HG02870 (cell line): Measurements from ENCODE around the gene IL10.
"Not testable (repeated sequence)": the region's sequence is repeated elsewhere in the genome, so short reads cannot be mapped to it uniquely, and the experiment has no call there.

Experiments used
- ATAC-seq: cut with Tn5 transposase; IDR thresholded peaks from one replicate; pipeline ENCODE4 v1.9.1; 2021; ENCODE audit warnings: mild to moderate bottlenecking, moderate library complexity; ENCODE audit not compliant: unreplicated experiment

The IL10 gene

DNA sequence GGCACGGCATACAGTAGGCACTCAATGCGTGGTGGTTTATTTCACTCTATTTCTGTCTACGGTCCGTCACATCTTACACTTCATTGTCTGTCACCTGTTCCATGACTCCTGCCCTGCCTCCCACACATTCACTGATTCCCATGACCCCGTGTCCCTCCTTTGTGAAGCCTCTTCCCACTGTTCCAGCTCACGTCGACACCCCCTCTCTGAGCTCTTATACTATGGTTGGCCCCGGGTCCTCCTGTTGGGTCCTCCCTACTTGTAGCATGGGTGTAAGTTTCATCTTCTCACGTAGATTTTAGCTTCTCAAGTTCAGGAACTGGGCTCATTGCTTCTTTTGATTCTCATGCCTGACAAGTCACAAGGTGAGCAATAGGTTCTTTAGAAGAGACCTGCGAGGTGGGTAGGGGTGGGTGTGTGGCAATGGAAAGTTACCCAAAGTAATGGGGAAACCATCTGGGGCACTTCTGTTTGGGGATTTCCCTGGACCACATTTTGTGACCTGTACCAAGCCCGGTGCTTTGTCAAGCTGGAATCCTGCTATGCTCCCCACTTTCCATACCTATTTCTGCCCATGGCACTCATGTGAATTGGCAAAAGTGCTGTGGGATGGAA lies 22.1 kb upstream of the IL10 start:
- ATAC-seq: no peak

DNA sequence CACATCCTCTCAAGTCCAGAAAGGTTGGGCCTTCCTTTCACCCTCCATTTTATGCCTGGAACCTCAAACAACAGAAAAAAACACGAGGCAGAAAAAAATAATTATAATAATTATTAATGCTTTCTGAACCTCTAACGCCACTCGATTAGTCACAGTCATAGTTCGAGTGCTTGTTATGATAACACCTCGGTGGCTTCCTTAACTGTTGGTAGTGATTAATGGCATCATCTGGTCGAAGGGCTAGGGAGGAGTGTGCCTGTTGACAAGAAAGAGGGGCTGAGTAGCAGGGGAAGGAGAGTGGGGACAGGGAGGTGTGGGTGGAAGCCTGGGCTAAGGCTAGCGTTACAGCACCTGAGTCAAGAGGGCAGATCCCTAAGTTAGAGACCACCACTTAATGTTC lies 21.3 kb upstream of the IL10 start:
- ATAC-seq: no peak

DNA sequence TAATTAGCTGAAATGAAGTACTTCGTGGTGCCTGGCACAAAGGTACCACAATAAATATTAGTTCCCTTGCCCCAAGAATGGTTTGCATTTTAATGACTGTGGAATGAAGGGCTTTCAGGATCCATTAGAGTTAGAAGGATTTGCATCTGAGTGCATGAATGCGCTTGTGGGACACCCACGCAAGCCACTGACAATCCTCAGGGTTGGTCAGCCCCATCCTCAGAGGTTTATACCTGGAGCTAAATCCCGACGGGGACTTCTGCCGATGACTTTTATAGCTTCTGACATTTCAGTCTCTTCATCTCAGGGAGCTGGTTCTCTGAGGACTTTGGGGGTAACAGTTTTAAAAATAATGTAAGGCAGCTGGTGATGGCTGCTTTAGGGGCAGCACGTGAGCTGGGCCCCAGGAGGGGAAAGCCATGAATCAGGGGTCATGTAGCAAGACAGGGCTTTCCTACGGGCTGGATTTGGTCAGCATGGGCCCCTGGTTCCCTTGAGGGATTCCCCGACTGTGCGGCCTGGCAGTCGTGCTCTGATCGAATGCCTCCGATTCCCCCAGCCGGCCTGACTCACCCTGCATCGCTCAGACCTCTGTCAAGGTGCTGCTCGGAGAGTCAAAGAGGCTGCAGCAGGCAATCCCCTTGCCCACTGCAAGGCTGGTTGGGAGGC lies 20.8 kb upstream of the IL10 start:
- peak; percentile 53 for ATAC-seq

DNA sequence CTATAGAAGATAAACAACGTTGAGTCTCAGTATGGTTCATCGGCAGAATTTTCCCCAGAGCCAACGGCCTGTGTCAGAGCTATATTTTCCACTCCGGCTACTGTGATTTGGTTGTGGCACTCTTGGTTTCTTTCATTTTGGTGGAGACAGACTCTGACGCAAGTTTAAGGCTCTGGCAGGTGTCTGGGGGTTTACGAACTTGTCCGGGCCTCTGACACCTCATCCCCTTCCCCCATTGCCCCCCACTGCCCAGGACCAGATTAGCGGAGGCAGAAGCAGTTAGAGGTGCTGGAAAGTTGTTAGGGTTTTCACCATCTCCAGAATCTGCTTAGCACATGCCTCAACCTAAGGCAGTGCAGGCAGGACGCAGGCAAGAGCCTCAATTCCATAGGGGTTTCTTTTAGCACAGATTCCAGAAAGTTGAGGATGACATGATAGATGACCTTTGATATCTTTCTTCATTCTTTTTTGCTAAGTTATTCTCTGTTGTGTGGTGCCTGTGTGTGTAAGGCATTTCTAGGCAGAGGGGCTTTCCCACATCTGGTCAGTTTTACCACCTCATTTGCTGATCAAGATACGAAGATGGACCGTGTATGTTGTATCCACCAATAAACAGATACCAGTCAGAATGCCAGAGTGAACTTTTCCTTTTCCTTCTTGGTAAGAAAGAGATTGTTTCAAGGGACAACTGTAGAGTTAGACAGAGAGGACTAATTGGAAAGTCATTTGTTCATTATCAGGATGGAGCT lies 18.4 kb upstream of the IL10 start:
- no peak for ATAC-seq

DNA sequence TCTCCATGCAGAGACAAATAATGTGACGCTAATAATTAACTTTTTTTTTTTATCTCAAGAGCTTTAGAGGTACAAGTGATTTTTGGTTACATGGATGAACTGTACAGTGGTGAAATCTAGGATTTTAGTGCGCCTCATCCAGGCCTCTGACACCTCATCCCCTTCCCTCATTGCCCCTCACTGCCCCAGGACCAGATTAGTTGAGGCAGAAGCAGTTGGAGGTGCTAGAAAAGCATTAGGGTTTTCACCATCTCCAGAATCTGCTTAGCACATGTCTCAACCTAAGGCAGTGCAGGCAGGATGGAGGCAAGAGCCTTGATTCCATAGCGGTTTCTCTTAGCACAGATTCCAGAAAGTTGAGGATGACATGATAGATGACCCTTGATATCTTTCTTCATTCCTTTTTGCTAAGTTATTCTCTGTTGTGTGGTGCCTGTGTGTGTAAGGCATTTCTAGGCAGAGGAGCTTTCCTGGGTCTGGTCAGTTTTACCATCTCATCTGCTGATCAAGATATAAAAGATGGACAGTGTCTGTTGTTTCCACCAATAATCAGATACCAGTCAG lies 16.3 kb upstream of the IL10 start:
- no peak for ATAC-seq

DNA sequence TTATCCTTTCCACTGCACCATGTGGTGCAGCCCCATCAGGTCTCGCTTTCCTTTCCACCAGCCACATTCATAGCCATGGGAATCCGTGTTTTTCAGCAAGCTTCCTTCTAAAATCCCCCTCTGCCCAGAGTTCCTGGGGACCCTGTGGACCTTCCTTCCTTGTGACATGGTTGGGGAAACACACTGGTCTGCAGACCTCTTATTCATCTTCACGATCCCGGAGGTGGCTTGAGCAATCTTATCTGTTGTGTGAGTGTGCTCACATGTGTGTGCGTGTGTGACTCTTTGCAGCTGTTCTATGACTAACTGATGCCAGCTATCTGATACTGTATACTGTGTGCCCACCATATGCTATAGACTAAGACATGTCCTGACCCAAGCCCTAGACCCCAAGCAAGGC lies 15.6 kb upstream of the IL10 start:
- no peak for ATAC-seq

DNA sequence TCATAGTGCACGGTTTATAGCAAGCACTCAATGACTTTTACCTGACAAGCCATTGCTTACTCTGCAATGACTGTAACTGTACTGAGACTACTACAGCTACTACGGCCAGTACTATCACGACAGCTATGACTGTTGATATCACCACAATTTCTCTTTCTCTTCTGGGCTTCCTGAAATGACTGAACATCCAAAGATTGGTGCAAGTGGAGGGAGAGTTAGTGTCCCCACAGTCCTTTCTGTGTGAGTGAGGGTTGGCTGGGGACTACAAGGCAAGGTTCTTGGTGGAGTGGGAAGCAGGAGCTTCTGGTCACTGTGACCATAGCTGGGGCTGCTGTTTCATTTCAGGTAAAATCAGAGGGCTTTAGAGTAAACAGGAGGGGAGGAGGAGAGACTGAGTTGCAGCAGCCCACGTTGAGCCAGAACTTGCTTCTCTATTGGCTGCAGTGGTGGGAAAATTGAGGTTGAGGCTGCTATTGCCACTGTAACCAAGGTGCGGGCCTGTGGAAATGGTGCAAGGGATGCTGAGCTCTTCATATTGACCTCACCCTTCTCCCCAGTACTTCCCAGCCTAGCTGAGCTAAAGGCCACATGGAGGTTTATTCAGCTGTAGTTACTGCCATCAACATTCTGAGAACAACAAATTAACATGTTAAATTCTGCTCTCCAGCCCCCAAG lies 14.1 kb upstream of the IL10 start:
- ATAC-seq: peak; percentile 30

DNA sequence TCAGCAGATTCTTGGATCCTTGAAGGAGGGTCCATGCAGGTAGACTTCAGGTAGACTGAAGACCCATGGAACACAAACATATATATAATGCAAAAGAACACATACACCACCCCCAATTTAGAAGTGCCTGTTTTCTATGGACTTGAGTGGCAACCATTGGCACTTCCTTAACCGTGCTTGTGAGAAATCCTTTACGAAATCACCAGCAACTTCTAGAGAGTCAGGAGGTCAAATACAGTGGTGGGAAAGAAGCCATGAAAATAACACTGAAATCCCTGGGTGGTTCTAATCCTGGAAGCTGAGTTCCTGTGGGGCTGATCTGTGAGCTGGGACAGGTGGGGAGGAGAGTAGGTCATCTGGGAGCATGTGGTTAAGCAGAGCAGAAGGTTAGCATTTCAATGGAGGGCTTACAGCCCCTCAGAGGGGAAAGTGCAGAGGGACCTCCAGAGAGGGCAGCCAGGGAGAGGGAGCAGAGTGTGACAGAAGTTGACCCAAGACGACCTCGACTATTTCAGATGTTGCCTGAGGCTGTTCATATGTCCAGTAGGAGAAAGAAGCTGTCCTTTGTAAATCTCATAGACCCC lies 13.0 kb upstream of the IL10 start:
- ATAC-seq: no peak

DNA sequence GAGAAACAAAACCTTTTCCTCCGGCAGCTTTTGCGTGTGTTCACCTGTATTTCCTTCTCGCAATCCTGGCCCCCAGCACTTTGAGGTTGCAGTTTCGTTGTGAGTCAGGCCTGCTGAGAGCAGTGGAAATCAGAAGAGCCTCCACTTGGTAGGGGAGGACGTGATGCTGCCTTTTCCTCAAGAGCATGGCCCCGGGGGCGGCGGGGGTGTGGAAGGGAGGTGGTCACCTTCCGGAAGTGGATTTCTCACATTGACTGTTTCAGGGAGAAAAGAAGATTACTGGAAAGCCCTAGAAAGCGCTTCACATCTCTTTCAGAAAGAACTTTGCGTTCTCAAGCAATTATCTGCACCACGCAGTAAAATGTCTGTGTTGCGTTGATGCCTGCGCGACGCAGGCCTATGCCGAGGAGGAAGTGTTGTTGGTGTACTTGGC lies 12.2 kb upstream of the IL10 start:
- peak; percentile 47 for ATAC-seq

DNA sequence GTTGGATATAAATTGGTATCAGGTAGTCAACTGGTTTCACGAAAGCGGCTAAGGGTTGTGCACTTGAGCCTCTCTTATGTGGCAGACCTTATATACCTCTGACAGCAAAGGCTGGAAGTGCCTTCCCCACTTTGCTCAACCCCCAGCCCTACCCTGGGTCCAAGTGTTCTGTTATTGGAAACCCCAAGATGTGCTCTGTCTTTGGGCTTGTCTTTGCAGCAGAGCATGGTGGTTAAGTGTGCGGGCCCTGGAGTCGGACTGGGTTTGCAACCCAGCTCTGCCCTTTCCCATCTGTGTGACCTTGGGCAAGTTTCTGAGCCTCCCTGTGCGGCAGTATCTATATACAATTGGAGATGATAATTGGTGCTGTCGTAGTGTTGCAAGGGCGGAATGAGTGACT lies 11.2 kb upstream of the IL10 start:
- ATAC-seq: no peak

DNA sequence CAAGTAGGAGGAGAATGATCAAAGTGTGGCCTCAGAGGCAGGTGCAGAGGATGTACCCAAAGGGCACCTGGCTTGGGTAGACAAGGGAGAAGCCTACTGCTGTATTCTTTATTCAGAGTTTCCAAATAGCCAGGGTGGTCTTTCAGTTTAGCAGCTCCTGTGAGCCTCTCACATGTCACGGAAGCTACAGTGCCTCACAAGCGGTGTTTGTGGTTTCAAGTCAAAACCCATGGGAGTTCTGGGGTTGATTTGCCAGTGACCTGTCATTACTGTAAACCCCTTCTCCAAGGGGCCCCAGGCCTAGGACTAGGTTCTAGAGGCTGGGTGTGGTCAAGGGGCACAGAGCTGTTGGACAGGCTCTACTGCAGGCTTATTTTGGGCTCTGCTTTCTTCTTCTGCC lies 10.2 kb upstream of the IL10 start:
- peak; percentile 32 for ATAC-seq

DNA sequence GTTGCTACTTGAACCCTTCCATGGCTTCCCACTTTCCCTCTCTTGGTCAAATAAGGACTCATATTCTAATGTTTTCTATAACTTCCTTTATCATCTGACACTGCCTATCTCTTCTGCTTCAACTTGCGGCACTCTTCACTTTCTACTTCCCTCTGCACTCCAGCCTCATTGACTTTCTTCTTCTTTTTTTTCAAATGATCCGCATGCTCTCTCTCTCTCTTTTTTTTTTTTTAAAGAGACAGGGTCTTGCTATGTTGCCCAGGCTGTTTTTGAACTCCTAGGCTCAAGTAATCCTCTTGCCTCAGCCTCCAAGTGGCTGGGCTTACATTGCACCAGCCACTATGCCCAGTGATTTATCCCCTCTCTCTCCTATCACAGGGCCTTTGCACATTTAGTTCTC lies 7.3 kb upstream of the IL10 start:
- no peak for ATAC-seq

DNA sequence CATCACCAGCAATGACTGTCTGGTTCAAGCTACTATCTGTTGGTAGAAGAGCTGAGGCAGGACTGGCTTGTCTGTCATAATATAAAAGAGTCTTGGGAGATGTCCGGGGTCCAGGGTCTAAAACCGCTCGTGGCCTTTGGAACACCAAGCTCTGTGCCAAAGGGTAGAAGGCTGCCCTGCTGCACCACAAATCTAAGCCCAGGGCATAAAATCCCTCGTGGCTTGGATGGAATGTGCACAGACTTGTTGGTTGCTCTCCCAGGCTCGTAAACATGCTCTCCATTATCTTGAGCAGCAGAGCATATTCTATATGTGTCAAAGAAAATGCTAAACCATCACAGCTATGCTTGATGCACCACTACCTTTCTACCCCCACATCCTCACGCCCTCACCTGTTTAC lies 6.6 kb upstream of the IL10 start:
- not testable (repeated sequence) for ATAC-seq

DNA sequence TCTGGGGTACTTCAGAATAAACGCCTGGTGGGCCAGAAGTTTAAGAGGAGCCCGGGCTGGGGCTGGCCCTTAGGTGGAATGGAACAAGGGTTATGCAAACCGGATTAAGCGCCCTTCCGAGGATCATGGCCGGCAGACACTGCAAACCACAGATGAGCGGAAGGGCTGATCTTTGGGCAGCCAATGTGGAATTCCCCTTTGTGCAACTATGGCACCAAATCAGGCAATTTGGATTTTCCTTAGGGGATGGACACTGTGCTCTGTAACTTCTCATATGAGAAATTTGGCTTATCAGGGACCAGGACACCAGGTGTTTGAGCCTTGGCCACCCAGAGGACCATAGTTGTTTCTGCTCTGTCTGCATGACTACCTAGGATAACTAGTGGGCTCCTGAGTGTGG lies 5.7 kb upstream of the IL10 start:
- no peak for ATAC-seq

DNA sequence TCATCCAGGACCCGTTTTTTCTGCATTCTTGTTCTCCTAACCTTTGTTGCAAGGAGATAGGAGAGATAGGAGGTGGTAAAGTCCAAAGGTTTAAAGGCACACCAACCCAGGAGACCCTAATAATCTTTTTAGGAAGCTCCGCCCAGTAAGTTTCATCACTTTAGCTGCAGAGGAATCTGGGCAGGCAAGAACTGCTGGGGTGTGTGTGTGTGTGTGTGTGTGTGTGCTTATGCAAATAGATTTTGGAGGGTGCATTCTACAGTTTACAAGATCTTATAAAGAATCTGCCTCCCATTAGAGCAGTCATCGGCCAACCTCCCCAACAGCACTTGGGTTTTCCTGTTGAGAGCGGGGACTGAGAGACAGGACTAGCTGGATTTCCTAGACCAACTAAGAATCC lies 3.9 kb upstream of the IL10 start:
- ATAC-seq: no peak

DNA sequence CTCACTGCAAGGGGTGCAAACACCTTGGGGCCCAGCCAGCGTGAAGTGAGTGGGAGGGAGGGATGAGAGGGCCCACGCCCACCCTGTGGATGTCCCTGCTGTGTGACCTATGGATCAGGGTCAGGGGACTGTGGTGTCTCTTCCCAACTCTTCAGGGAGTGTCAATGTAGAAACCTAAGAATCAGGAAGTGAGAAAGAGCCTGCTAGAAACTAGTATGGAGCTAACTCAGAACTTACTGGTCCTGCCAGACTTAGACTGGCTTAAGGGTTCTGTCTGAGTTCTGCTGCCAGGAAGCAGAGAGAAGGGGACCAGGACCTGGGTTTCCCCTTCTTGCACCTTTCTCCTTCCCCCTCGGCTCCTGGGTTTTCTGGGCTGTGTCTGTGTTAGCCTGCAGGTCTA lies 1.8 kb upstream of the IL10 start:
- ATAC-seq: no peak

DNA sequence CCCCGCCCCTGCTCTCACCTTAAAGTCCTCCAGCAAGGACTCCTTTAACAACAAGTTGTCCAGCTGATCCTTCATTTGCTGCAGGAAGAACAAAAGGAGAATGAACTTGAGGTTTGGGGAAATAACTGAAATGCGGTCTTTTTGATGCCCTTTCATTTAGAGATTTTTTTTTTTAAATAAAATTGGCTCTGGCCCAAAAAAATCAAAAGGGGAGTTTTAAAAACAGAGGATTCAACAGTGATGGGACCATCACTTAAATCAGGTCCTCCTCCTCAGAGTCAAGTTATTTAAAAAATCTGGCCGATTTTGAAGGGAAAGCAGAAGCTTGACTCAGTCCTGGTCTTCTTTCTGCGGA lies 979 bp downstream of the IL10 start:
- ATAC-seq: no peak

DNA sequence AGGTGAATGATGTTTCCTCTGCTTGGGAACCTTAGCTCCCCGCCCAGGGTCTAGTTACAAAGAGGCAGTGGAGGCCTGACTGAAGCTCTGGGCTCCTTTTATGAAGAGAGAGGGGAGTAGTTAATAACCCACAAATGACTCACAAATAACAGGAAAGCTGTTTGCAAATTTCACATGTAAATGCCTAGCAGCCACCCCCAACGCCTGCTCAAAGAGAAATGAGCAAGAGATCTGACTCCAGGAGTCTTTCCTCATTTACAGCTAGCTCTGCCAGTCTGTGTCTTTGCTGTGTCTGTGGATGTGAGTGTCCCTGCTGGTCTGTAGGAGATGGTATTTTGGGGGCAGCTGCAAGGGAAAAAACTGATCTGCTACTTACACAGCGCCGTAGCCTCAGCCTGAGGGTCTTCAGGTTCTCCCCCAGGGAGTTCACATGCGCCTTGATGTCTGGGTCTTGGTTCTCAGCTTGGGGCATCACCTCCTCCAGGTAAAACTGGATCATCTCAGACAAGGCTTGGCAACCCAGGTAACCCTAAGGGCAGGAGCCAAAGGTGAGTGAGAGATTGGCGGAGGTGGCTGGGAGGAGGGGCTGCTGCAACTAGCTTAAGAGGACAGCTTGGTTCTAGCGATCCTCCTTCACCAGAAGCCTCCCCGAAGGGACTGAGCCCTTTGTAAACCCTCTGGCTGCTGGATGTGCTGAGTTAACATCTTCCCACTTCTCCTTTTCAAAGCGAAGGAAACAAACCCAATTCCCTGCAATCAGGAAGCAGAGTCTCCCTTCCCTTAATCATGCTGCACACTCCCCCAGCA lies 1.6 kb downstream of the IL10 start, which contains the start of gene IL19:
TSS of gene IL19 (plus strand) at position 243 of the 807 bp plus-strand sequence. CDS start 65,890 bp downstream, outside the sequence.
- ATAC-seq: peak; percentile 25

DNA sequence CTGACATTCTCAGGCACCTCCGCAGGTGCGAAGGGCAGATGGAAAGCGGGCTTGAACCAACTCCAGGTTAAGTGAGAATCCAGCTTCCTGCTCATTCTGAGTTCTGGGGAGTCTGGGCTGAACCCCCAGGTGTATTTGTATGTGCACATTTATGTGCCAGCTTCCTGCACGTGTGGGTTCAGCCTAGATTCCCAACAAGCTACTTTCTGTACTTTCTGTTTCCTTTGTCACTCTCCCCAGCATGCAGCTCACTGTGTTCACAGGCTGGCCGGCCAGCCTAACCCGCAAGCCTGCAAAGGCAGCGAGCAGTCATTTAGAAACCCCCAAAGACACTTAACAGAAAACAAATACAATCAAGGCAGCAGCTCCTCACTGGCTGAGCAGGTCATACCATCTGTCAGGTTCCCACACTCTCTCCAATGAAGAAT lies 3.0 kb downstream of the IL10 start:
- peak; percentile 56 for ATAC-seq
